CD4-positive, CD25-positive, alpha-beta regulatory T cell (primary cell): ENCODE results near the gene CDKAL1. TPM values are rescaled to one million over a fixed set of nuclear protein-coding genes. Genes with fewer than 3 reads are reported as not detected.
"Not testable (repeated sequence)": the region's sequence is repeated elsewhere in the genome, so short reads cannot be mapped to it uniquely, and the experiment has no call there.

ENCODE experiments used
- ATAC-seq, 2 donors: fragments of 150-1000 bp; cut with Tn5 transposase; one replicate each; pipeline ENCODE4 v1.10.0; 2021; ENCODE audit warnings: low read depth in 2 of 2, moderate number of reproducible peaks in 2 of 2, moderate library complexity in 1 of 2
- DNase-seq, 3 donors: peaks; one replicate each; pipeline versions ENCODE4 v3.0.0 to v3.0.0-alpha.2; 2012 to 2022; ENCODE audit warnings: mixed read lengths in 1 of 3
- H3K27ac ChIP-seq: one replicate; pipeline ENCODE4 v1.7.0; 2013; ENCODE audit warnings: mild to moderate bottlenecking, low read length; ENCODE audit not compliant: insufficient read depth, poor library complexity, severe bottlenecking
- H3K27me3 ChIP-seq: one replicate; pipeline ENCODE4 v1.7.0; 2013; ENCODE audit warnings: low read length; ENCODE audit not compliant: control insufficient read depth, insufficient read depth
- H3K36me3 ChIP-seq: one replicate; pipeline ENCODE4 v1.7.0; 2013; ENCODE audit warnings: mild to moderate bottlenecking, low read length, moderate library complexity; ENCODE audit not compliant: control insufficient read depth, insufficient read depth
- H3K4me1 ChIP-seq: 2 replicates; pipeline ENCODE4 v1.7.0; 2013; ENCODE audit warnings: mild to moderate bottlenecking, low read length; ENCODE audit not compliant: insufficient read depth, control insufficient read depth, poor library complexity, severe bottlenecking
- H3K4me3 ChIP-seq: one replicate; pipeline ENCODE4 v1.7.0; 2013; ENCODE audit warnings: low read depth, mild to moderate bottlenecking, low read length, moderate library complexity
- H3K9me3 ChIP-seq, 2 experiments: 1 replicate in 1 of 2; 2 replicates in 1 of 2; pipeline ENCODE4 v1.7.0; 2013; ENCODE audit warnings: low read length in 2 of 2, mild to moderate bottlenecking in 1 of 2, moderate library complexity in 1 of 2; ENCODE audit not compliant: control insufficient read depth in 2 of 2
- H3K27ac Mint-ChIP-seq, 3 donors: one replicate each; pipeline ENCODE4 v1.8.0; 2020 to 2022; ENCODE audit warnings: mild to moderate bottlenecking in 3 of 3, mixed read lengths in 3 of 3, moderate library complexity in 2 of 3
- H3K27me3 Mint-ChIP-seq: one replicate; pipeline ENCODE4 v1.8.0; 2022; ENCODE audit warnings: mild to moderate bottlenecking, mixed read lengths
- H3K36me3 Mint-ChIP-seq: one replicate; pipeline ENCODE4 v1.8.0; 2020; ENCODE audit warnings: mixed read lengths
- H3K4me1 Mint-ChIP-seq, 4 donors: one replicate each; pipeline ENCODE4 v1.8.0; 2020 to 2022; ENCODE audit warnings: mixed read lengths in 4 of 4, mild to moderate bottlenecking in 1 of 4
- H3K4me3 Mint-ChIP-seq, 4 donors: one replicate each; pipeline ENCODE4 v1.8.0; 2020 to 2022; ENCODE audit warnings: mild to moderate bottlenecking in 4 of 4, mixed read lengths in 4 of 4, moderate library complexity in 3 of 4
- H3K9me3 Mint-ChIP-seq, 7 donors: one replicate each; pipeline ENCODE4 v1.8.0; 2020 to 2022; ENCODE audit warnings: mixed read lengths in 7 of 7, mild to moderate bottlenecking in 3 of 7, moderate library complexity in 2 of 7
- polyA plus RNA-seq, 4 donors: library from polyadenylated mRNA; unstranded; fragments of 300-500 nt; fragmentation: Illumina TruSeq; gene quantifications; one replicate each; pipeline ENCODE4 v1.2.3, GENCODE V29; 2021
- total RNA-seq: library from RNA; stranded (reverse); gene quantifications from one replicate; pipeline ENCODE4 v1.2.3, GENCODE V29; 2022

Gene CDKAL1
- total and polyA plus RNA-seq, 5 donors from 2014 or later, result 26.1 to 39.4 (median 30.4) TPM

- Histone ChIP-seq H3K4me3 (no peak overlapping the region), H3K4me1 (no peaks in the 10 kb centered on the region), H3K27me3 (no peaks in the 10 kb centered on the region), H3K27ac (no peak overlapping the region), H3K36me3 (peaks cover 21% of the 10 kb centered on the region), H3K9me3 (no peaks in the 10 kb centered on the region)
- Mint-ChIP-seq H3K36me3 (peaks cover 32% of the 10 kb centered on the region), H3K27me3 (no peaks in the 10 kb centered on the region), H3K4me3 (no peak overlapping the region), H3K27ac (no peak overlapping the region), H3K9me3 (peaks cover 0 to 6% (median 0%) of the 10 kb centered on the region in 7 donors), H3K4me1 (peaks cover 9 to 17% (median 13%) of the 10 kb centered on the region in 4 donors)
- DNase-seq, result no peak
- ATAC-seq, result no peak
Measured at GRCh38 chr6:20600831-20601230, 66.6 kb downstream of the CDKAL1 start.

- Mint-ChIP-seq H3K9me3 (peaks cover 0 to 6% (median 0%) of the 10 kb centered on the region in 7 donors), H3K27ac (no peak overlapping the region), H3K4me1 (peaks cover 9 to 25% (median 13%) of the 10 kb centered on the region in 4 donors), H3K27me3 (no peaks in the 10 kb centered on the region), H3K4me3 (no peak overlapping the region), H3K36me3 (peaks cover 23% of the 10 kb centered on the region)
- H3K27me3 ChIP-seq, result no peaks in the 10 kb centered on the region
- H3K4me1 ChIP-seq, result no peaks in the 10 kb centered on the region
- ATAC-seq (no peak), DNase-seq (no peak)
- H3K9me3 ChIP-seq, result no peaks in the 10 kb centered on the region
- H3K36me3 ChIP-seq, result peaks cover 3% of the 10 kb centered on the region
- H3K27ac ChIP-seq, result no peak overlapping the region
- no peak overlapping the region for H3K4me3 ChIP-seq
Measured at GRCh38 chr6:20604159-20604558, 69.9 kb downstream of the CDKAL1 start.

- peaks cover 27% of the 10 kb centered on the region for H3K36me3 Mint-ChIP-seq
- DNase-seq (no peak), ATAC-seq (no peak)
- Histone ChIP-seq H3K4me3 (no peak overlapping the region), H3K4me1 (no peaks in the 10 kb centered on the region), H3K27me3 (no peaks in the 10 kb centered on the region), H3K36me3 (no peaks in the 10 kb centered on the region), H3K27ac (no peak overlapping the region), H3K9me3 (no peaks in the 10 kb centered on the region)
- H3K9me3 Mint-ChIP-seq, result peaks cover 0 to 6% (median 0%) of the 10 kb centered on the region in 7 donors
- H3K27me3 Mint-ChIP-seq, result no peaks in the 10 kb centered on the region
- H3K4me3 Mint-ChIP-seq, result no peak overlapping the region
- H3K27ac Mint-ChIP-seq, result no peak overlapping the region
- peaks cover 3 to 19% (median 9%) of the 10 kb centered on the region in 4 donors for H3K4me1 Mint-ChIP-seq
Measured at GRCh38 chr6:20605061-20605460, 70.8 kb downstream of the CDKAL1 start.

GRCh38 chr6:20605581-20605980, 71.3 kb downstream of the CDKAL1 start:
- DNase-seq (no peak), ATAC-seq (no peak)
- H3K4me1 Mint-ChIP-seq, result peaks cover 6 to 17% (median 10%) of the 10 kb centered on the region in 4 donors
- Histone ChIP-seq H3K27ac (no peak overlapping the region), H3K4me3 (no peak overlapping the region), H3K9me3 (no peaks in the 10 kb centered on the region), H3K36me3 (no peaks in the 10 kb centered on the region), H3K27me3 (no peaks in the 10 kb centered on the region), H3K4me1 (no peaks in the 10 kb centered on the region)
- H3K27ac Mint-ChIP-seq, result no peak overlapping the region
- no peaks in the 10 kb centered on the region for H3K27me3 Mint-ChIP-seq
- H3K4me3 Mint-ChIP-seq, result no peak overlapping the region
- peaks cover 0 to 6% (median 2%) of the 10 kb centered on the region in 7 donors for H3K9me3 Mint-ChIP-seq
- H3K36me3 Mint-ChIP-seq, result peaks cover 32% of the 10 kb centered on the region

- Histone ChIP-seq H3K4me3 (no peak overlapping the region), H3K36me3 (no peaks in the 10 kb centered on the region), H3K9me3 (no peaks in the 10 kb centered on the region), H3K27ac (no peak overlapping the region), H3K27me3 (no peaks in the 10 kb centered on the region), H3K4me1 (no peaks in the 10 kb centered on the region)
- H3K4me1 Mint-ChIP-seq, result peaks cover 6 to 17% (median 13%) of the 10 kb centered on the region in 4 donors
- H3K27ac Mint-ChIP-seq, result no peak overlapping the region
- peaks cover 26% of the 10 kb centered on the region for H3K36me3 Mint-ChIP-seq
- no peaks in the 10 kb centered on the region for H3K27me3 Mint-ChIP-seq
- DNase-seq (no peak), ATAC-seq (no peak)
- no peak overlapping the region for H3K4me3 Mint-ChIP-seq
- H3K9me3 Mint-ChIP-seq, result peaks cover 0 to 6% (median 2%) of the 10 kb centered on the region in 7 donors
Measured at GRCh38 chr6:20606831-20607230, 72.6 kb downstream of the CDKAL1 start.

- Histone ChIP-seq H3K27ac (no peak overlapping the region), H3K4me3 (no peak overlapping the region)
Measured at GRCh38 chr6:20608356-20608755, 74.1 kb downstream of the CDKAL1 start.

GRCh38 chr6:20608905-20609304, 74.6 kb downstream of the CDKAL1 start:
- no peaks in the 10 kb centered on the region for H3K27me3 ChIP-seq
- H3K9me3 ChIP-seq, result no peaks in the 10 kb centered on the region
- Mint-ChIP-seq H3K36me3 (peaks cover 20% of the 10 kb centered on the region), H3K4me3 (no peak overlapping the region), H3K9me3 (peaks cover 0 to 4% (median 1%) of the 10 kb centered on the region in 7 donors), H3K27ac (no peak overlapping the region), H3K27me3 (no peaks in the 10 kb centered on the region), H3K4me1 (peaks cover 8 to 16% (median 15%) of the 10 kb centered on the region in 4 donors)
- H3K4me3 ChIP-seq, result no peak overlapping the region
- H3K4me1 ChIP-seq, result no peaks in the 10 kb centered on the region
- H3K36me3 ChIP-seq, result no peaks in the 10 kb centered on the region
- DNase-seq, result no peak
- no peak for ATAC-seq
- no peak overlapping the region for H3K27ac ChIP-seq

More at GRCh38 chr6:20608356-20608755, 74.1 kb downstream of the CDKAL1 start:
- Histone ChIP-seq H3K27me3 (no peaks in the 10 kb centered on the region), H3K36me3 (no peaks in the 10 kb centered on the region), H3K9me3 (no peaks in the 10 kb centered on the region), H3K4me1 (no peaks in the 10 kb centered on the region)
- no peak for DNase-seq
- Mint-ChIP-seq H3K27ac (no peak overlapping the region), H3K27me3 (no peaks in the 10 kb centered on the region), H3K9me3 (peaks cover 0 to 4% (median 2%) of the 10 kb centered on the region in 7 donors), H3K4me3 (no peak overlapping the region), H3K36me3 (peaks cover 22% of the 10 kb centered on the region), H3K4me1 (peaks cover 9 to 18% (median 16%) of the 10 kb centered on the region in 4 donors)
- ATAC-seq, result no peak

GRCh38 chr6:20609924-20610323, 75.7 kb downstream of the CDKAL1 start:
- not testable (repeated sequence) for H3K27me3 Mint-ChIP-seq, ATAC-seq, H3K36me3 ChIP-seq, H3K4me1 ChIP-seq, H3K4me3 Mint-ChIP-seq, H3K9me3 Mint-ChIP-seq, H3K27ac ChIP-seq, H3K9me3 ChIP-seq, DNase-seq, H3K27me3 ChIP-seq, H3K27ac Mint-ChIP-seq, H3K4me3 ChIP-seq
- Mint-ChIP-seq H3K36me3 (peaks cover 15% of the 10 kb centered on the region), H3K4me1 (peaks cover 8 to 16% (median 14%) of the 10 kb centered on the region in 4 donors)
